SU-DHL-6 (cell line): ENCODE results near the gene TAS2R60.

Source experiments
- H2AFZ ChIP-seq: fragments of 200-600 bp; sonication (generic); 2 replicates; pipeline ENCODE4 v1.6.1; 2014; ENCODE audit warnings: low read depth, mild to moderate bottlenecking, moderate library complexity, mixed read lengths, antibody characterized with exemption, low read length; ENCODE audit not compliant: severe bottlenecking
- H3F3A ChIP-seq: fragments of 200-600 bp; shearing (Covaris generic); 2 replicates; pipeline ENCODE4 v1.6.0; 2016; ENCODE audit warnings: antibody characterized with exemption, mild to moderate bottlenecking; ENCODE audit not compliant: insufficient read depth
- H3K27ac ChIP-seq: fragments of 200-600 bp; sonication (generic); 2 replicates; pipeline ENCODE4 v1.5.1; 2016; ENCODE audit warnings: low read depth, mild to moderate bottlenecking, low read length, moderate library complexity, mixed read lengths
- H3K27me3 ChIP-seq: fragments of 200-600 bp; sonication (generic), shearing (Covaris generic); 2 replicates; pipeline ENCODE4 v1.6.0; 2014; ENCODE audit warnings: mild to moderate bottlenecking, low read length
- H3K36me3 ChIP-seq: fragments of 200-600 bp; sonication (generic); 2 replicates; pipeline ENCODE4 v1.6.1; 2014; ENCODE audit warnings: mild to moderate bottlenecking, low read length, mixed read lengths
- H3K4me2 ChIP-seq: fragments of 300-600, 200-600 bp; shearing (Covaris generic), sonication (generic); 2 replicates; pipeline ENCODE4 v1.6.0; 2014; ENCODE audit warnings: low read length, low read depth, mild to moderate bottlenecking; ENCODE audit not compliant: poor library complexity, severe bottlenecking
- H3K4me3 ChIP-seq: fragments of 200-600 bp; sonication (generic); 2 replicates; pipeline ENCODE4 v1.5.1; 2014; ENCODE audit warnings: antibody characterized with exemption, low read length, mild to moderate bottlenecking, mixed read lengths; ENCODE audit not compliant: insufficient read depth, poor library complexity, severe bottlenecking
- H3K79me2 ChIP-seq: fragments of 200-600 bp; sonication (generic); 2 replicates; pipeline ENCODE4 v1.6.1; 2014; ENCODE audit warnings: mild to moderate bottlenecking, low read length, moderate library complexity; ENCODE audit not compliant: insufficient read depth
- H3K9ac ChIP-seq: fragments of 200-600 bp; sonication (generic); 2 replicates; pipeline ENCODE4 v1.7.0; 2014; ENCODE audit warnings: mild to moderate bottlenecking, low read length
- H3K9me2 ChIP-seq: fragments of 200-600 bp; sonication (generic); replicated peaks from 2 replicates; pipeline ENCODE4 v1.6.1; 2014; ENCODE audit warnings: low read length; ENCODE audit not compliant: insufficient read depth
- H3K9me3 ChIP-seq: fragments of 200-600 bp; sonication (generic); 2 replicates; pipeline ENCODE4 v1.6.1; 2014; ENCODE audit warnings: low read length, mixed read lengths; ENCODE audit not compliant: insufficient read depth
- H4K20me1 ChIP-seq: fragments of 200-600 bp; sonication (generic); 2 replicates; pipeline ENCODE4 v1.6.1; 2014; ENCODE audit warnings: low read depth, mild to moderate bottlenecking, antibody characterized with exemption, low read length, moderate library complexity, mixed read lengths
- CTCF ChIP-seq: fragments of 200-600 bp; sonication (generic); IDR thresholded peaks from one replicate; pipeline ENCODE4 v1.5.1; 2017; ENCODE audit warnings: antibody characterized with exemption, mild to moderate bottlenecking, low read length, moderate library complexity; ENCODE audit not compliant: insufficient read depth, poor library complexity, severe bottlenecking
- EZH2phosphoT487 ChIP-seq: fragments of 200-600 bp; sonication (generic), shearing (Covaris generic); conservative IDR thresholded peaks from 2 replicates; pipeline ENCODE4 v1.6.1; 2018; ENCODE audit warnings: mild to moderate bottlenecking, antibody characterized with exemption, low read length, moderate library complexity, mixed read lengths

TAS2R60 gene

DNA sequence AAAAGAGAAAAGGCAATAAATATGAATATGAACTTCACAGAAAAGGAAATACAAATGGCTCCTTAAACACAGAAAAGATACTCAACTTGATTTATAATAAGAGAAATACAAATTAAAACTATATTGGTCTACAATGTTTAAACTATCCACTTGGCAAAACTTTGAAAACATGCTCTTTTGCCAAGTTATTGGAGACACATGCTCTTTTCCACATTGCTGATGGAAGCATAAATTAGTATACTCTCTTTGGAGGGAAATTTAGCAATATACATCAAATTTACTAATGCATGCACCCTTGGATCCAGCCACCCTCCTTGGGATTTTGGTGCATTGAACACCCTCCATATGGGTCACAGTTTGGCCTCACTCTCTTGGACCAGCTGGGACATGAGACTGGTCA is 7.9 kb downstream of the TAS2R60 start:
- Histone ChIP-seq H2AFZ (no peak overlapping the region), H3K36me3 (no peaks in the 10 kb centered on the region), H3K4me3 (no peak overlapping the region), H3K9me2 (no peaks in the 10 kb centered on the region), H3F3A (no peaks in the 10 kb centered on the region), H4K20me1 (no peaks in the 10 kb centered on the region), H3K9me3 (no peaks in the 10 kb centered on the region), H3K9ac (no peak overlapping the region), H3K79me2 (no peaks in the 10 kb centered on the region), H3K27ac (no peak overlapping the region), H3K27me3 (peaks cover 6% of the 10 kb centered on the region; the same call in 1 of the 2 replicates), H3K4me2 (no peak overlapping the region)
- TF ChIP-seq CTCF: no peak
- no peak for TF ChIP-seq EZH2phosphoT487

DNA sequence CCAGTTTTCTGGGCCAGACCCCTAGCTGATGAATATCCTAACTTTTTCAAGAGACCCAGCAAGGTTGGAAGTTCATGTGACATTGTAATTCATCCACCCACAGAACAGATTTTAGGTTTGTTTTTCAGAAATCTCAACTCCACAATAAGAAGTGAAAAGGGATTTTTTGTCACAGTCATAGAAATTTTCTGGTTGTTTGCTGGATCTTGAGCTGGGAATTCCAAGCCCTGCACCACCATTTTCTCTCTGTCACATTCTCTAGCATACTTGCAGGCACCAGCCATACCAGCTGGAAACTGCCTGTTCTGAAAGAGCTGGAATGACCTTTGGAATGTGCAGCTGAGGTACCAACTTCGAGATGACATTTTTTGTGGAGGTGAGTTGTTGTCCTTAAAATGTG is 8.5 kb downstream of the TAS2R60 start:
- no peak overlapping the region for H3K9ac ChIP-seq
- no peak overlapping the region for H3K4me3 ChIP-seq
- H3F3A ChIP-seq: no peaks in the 10 kb centered on the region
- H4K20me1 ChIP-seq: no peaks in the 10 kb centered on the region
- H3K4me2 ChIP-seq: no peak overlapping the region
- no peak for TF ChIP-seq CTCF
- TF ChIP-seq EZH2phosphoT487: no peak
- H2AFZ ChIP-seq: no peak overlapping the region
- no peaks in the 10 kb centered on the region for H3K79me2 ChIP-seq
- no peaks in the 10 kb centered on the region for H3K36me3 ChIP-seq
- no peak overlapping the region for H3K27ac ChIP-seq
- H3K9me2 ChIP-seq: no peaks in the 10 kb centered on the region
- H3K9me3 ChIP-seq: no peaks in the 10 kb centered on the region
- H3K27me3 ChIP-seq: peaks cover 6% of the 10 kb centered on the region; the same call in 1 of the 2 replicates

GRCh38 chr7:143452495-143452894 is 9.2 kb downstream of the TAS2R60 start:
- H3K4me2 ChIP-seq: no peak overlapping the region
- no peaks in the 10 kb centered on the region for H3K9me2 ChIP-seq
- no peaks in the 10 kb centered on the region for H3F3A ChIP-seq
- H3K9ac ChIP-seq: no peak overlapping the region
- no peak overlapping the region for H3K27ac ChIP-seq
- H2AFZ ChIP-seq: no peak overlapping the region
- no peaks in the 10 kb centered on the region for H3K36me3 ChIP-seq
- no peak overlapping the region for H3K4me3 ChIP-seq
- no peaks in the 10 kb centered on the region for H3K79me2 ChIP-seq
- no peaks in the 10 kb centered on the region for H4K20me1 ChIP-seq
- TF ChIP-seq CTCF (no peak), EZH2phosphoT487 (no peak)
- H3K9me3 ChIP-seq: no peaks in the 10 kb centered on the region
- H3K27me3 ChIP-seq: peaks cover 6% of the 10 kb centered on the region; the same call in 1 of the 2 replicates
